GM18520 (cell line): ENCODE data around the gene SFMBT2.

Experiments used
- ATAC-seq: cut with Tn5 transposase; IDR thresholded peaks from one replicate; pipeline ENCODE4 v1.9.1; 2021; ENCODE audit not compliant: unreplicated experiment

The SFMBT2 gene

GRCh38 chr10:7275761-7276440 lies 134.9 kb downstream of the SFMBT2 start:
- no peak for ATAC-seq

GRCh38 chr10:7274293-7274692 lies 136.5 kb downstream of the SFMBT2 start:
- ATAC-seq: no peak

GRCh38 chr10:7272008-7272407 lies 138.8 kb downstream of the SFMBT2 start:
- ATAC-seq: no peak

GRCh38 chr10:7269988-7270387 lies 140.8 kb downstream of the SFMBT2 start:
- no peak for ATAC-seq

GRCh38 chr10:7267142-7267541 lies 143.7 kb downstream of the SFMBT2 start:
- no peak for ATAC-seq

- no peak for ATAC-seq
These were observed 145.3 kb downstream of the SFMBT2 start for GRCh38 chr10:7265396-7266123.

- ATAC-seq: no peak
These were observed 146.5 kb downstream of the SFMBT2 start for GRCh38 chr10:7264313-7264756.

- no peak for ATAC-seq
These were observed 147.2 kb downstream of the SFMBT2 start for GRCh38 chr10:7263616-7264015.

GRCh38 chr10:7261351-7261750 lies 149.5 kb downstream of the SFMBT2 start:
- ATAC-seq: no peak

- no peak for ATAC-seq
These were observed 149.9 kb downstream of the SFMBT2 start for GRCh38 chr10:7260912-7261311.

- no peak for ATAC-seq
These were observed 150.4 kb downstream of the SFMBT2 start for GRCh38 chr10:7260412-7260900.

- no peak for ATAC-seq
These were observed 151.8 kb downstream of the SFMBT2 start for GRCh38 chr10:7258948-7259523.

- ATAC-seq: no peak
These were observed 155.3 kb downstream of the SFMBT2 start for GRCh38 chr10:7255517-7255916.

- no peak for ATAC-seq
These were observed 159.0 kb downstream of the SFMBT2 start for GRCh38 chr10:7251696-7252465.

GRCh38 chr10:7250236-7250635 lies 160.6 kb downstream of the SFMBT2 start:
- no peak for ATAC-seq

GRCh38 chr10:7248585-7249164 lies 162.2 kb downstream of the SFMBT2 start:
- no peak for ATAC-seq

- no peak for ATAC-seq
These were observed 162.7 kb downstream of the SFMBT2 start for GRCh38 chr10:7248148-7248547.

GRCh38 chr10:7245505-7245904 lies 165.3 kb downstream of the SFMBT2 start:
- no peak for ATAC-seq

GRCh38 chr10:7243873-7244272 lies 167.0 kb downstream of the SFMBT2 start:
- peak; percentile 69 for ATAC-seq

GRCh38 chr10:7243139-7243538 lies 167.7 kb downstream of the SFMBT2 start:
- ATAC-seq: no peak
